A549 treated with ZK216348 at 1 μM for 4 hours (cell line): ENCODE measurements around the gene NBPF4. TPM values are rescaled to one million over a fixed set of nuclear protein-coding genes. Genes with fewer than 3 reads are reported as not detected.

ENCODE experiments used
- total RNA-seq: library from RNA; stranded (reverse); fragments of 200-300 nt; extraction: Qiagen RNA extraction; gene quantifications from 5 replicates; pipeline ENCODE4 v1.2.3, GENCODE V29; 2022; ENCODE audit warnings: low read depth

The NBPF4 gene, protein sequence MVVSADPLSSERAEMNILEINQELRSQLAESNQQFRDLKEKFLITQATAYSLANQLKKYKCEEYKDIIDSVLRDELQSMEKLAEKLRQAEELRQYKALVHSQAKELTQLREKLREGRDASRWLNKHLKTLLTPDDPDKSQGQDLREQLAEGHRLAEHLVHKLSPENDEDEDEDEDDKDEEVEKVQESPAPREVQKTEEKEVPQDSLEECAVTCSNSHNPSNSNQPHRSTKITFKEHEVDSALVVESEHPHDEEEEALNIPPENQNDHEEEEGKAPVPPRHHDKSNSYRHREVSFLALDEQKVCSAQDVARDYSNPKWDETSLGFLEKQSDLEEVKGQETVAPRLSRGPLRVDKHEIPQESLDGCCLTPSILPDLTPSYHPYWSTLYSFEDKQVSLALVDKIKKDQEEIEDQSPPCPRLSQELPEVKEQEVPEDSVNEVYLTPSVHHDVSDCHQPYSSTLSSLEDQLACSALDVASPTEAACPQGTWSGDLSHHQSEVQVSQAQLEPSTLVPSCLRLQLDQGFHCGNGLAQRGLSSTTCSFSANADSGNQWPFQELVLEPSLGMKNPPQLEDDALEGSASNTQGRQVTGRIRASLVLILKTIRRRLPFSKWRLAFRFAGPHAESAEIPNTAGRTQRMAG
- total RNA-seq: 0.08 to 0.14 TPM (median 0.13 TPM) in 4 of 5 replicates, not detected in the other

DNA sequence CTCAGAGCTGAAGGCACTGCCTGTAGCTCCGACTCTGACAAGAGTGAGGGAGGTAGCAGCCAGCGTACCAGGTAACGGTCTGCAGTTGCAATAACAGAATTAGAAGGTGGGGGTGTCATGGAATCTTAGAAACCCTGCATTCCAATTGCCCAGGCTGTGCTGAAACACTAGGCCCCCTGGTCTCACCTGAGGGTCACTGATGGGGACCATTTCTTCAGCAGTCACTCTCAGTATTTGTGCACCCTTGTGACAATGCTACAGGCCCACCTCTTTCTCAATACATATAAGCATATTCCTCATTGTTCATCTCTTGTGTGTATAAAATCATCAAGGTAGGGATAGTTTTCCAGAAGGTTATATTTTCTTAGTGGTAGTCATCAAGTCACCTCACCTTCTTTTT is at the start of gene NBPF4:
NBPF4 (minus strand) TSS at position 101 of the 400 bp plus-strand sequence. CDS start 315 bp downstream, outside the sequence.

DNA sequence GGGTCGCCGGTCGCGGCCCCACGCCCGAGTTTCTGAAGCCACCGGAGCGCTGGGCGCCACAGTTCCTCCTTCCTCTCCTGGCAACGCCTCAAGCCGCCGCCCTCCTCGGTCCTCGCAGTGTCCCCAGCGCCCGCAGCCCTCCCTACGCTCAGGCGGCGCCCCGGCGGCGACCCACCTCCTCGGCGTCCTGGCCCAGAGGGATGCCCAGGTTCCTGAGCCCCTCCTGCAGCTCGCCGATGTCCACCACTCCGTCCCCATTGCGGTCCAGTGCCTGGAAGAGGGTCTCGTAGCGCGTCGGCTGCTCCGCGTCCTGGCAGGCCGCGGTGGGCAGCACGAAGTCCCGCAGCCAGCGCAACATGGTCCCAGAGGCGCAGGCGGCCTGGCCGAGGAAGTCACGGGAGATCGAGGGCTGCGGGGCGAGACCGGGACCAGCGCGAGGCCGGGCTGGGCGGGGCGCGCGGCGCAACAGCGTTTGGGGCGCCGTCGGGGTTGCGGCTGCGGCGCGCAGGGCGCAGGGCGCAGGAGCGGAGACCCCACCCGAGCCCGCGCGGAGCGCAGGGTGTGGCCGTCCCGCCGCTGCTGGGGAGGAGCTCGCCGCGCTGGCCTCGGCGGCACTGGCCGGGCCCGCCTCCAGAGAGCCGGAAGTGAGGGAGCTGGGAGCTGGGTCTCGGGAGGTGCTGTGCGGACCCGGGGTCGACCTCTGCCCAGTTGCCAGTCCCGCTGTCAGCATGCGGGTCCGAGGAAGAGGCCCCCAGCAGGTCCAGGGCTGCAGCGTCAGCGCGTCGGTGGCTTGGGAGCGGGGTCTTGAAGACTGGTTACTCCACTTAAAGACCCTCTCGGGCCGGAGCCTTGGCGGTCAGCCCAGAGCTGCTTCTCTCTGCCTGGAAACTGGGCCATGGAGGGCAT is 43.8 kb downstream of the NBPF4 start, which contains the start of gene SLC25A24:
SLC25A24 (minus strand) TSS at position 563 of the 906 bp plus-strand sequence; CDS start at position 358, 205 bp downstream.

Other genes starting within 250 kb of the NBPF4 start
- gene SLC25A24, start 43.7 kb downstream of the NBPF4 start, total RNA-seq: 13.6 to 31.3 TPM (median 29.8 TPM) in 5 replicates
- 0.26 TPM in 1 of 5 replicates, not detected in the others for gene NBPF6, start 206.3 kb upstream of the NBPF4 start, total RNA-seq